K562 (cell line): ENCODE data around the gene ENTPD8.

Source experiments
- ARNT ChIP-seq, 2 experiments: fragments of 450-650 bp; IDR thresholded peaks; 2 replicates each; pipeline ENCODE4 v1.6.1; 2016; ENCODE audit warnings: mild to moderate bottlenecking in 1 of 2
- CC2D1A ChIP-seq: fragments of 450-650 bp; IDR thresholded peaks from 2 replicates; pipeline ENCODE4 v1.6.1; 2017; ENCODE audit warnings: mild to moderate bottlenecking
- CTCFL ChIP-seq: IDR thresholded peaks from 2 replicates; pipeline ENCODE4 v1.6.1; 2011; ENCODE audit warnings: borderline replicate concordance, low read depth, mild to moderate bottlenecking, moderate library complexity, low read length; ENCODE audit not compliant: insufficient read depth, poor library complexity, severe bottlenecking
- CUX1 ChIP-seq: fragments of 200-800 bp; sonication (Bioruptor generic); IDR thresholded peaks from 2 replicates; pipeline ENCODE4 v1.6.1; 2016; ENCODE audit warnings: missing genetic modification characterization, missing compliant biosample characterization
- LEF1 ChIP-seq: fragments of 450-650 bp; IDR thresholded peaks from 2 replicates; pipeline ENCODE4 v1.6.1; 2016; ENCODE audit warnings: mild to moderate bottlenecking
- RAD21 ChIP-seq, 2 experiments: fragments of 250-450 bp in 1 of 2; fragments of 450-650 bp in 1 of 2; sonication (Bioruptor Pico) in 1 of 2; formaldehyde crosslinking in 1 of 2; IDR thresholded peaks in 1 of 2; conservative IDR thresholded peaks in 1 of 2; 2 replicates each; pipeline versions ENCODE4 v1.4.0 to v1.8.0; 2020 to 2022; ENCODE audit warnings: mild to moderate bottlenecking in 2 of 2, moderate library complexity in 1 of 2
- SIN3A ChIP-seq, 2 experiments: fragments of 150-350 bp in 1 of 2; IDR thresholded peaks; 2 replicates each; pipeline ENCODE4 v1.6.1; 2011 to 2016; ENCODE audit warnings: borderline replicate concordance in 2 of 2, low read depth in 2 of 2, low read length in 2 of 2, mild to moderate bottlenecking in 2 of 2, moderate library complexity in 2 of 2; ENCODE audit not compliant: control insufficient read depth in 1 of 2
- SRSF7 ChIP-seq: fragments of 200-400 bp; formaldehyde crosslinking; optimal IDR thresholded peaks from 2 replicates; pipeline ENCODE3; 2017; ENCODE audit warnings: mild to moderate bottlenecking, low read depth, low read length
- ZNF124 ChIP-seq: sonication (generic); formaldehyde crosslinking; IDR thresholded peaks from 2 replicates; pipeline ENCODE4 v1.8.1; 2022; ENCODE audit warnings: missing genetic modification reagents
- ZSCAN32 ChIP-seq: fragments of 450-650 bp; formaldehyde crosslinking; IDR thresholded peaks from 2 replicates; pipeline ENCODE4 v1.4.0; 2020; ENCODE audit warnings: mild to moderate bottlenecking, moderate library complexity

- TF ChIP-seq ZSCAN32 (CRISPR knock-in tag), result no peak
- TF ChIP-seq ARNT (IDR thresholded peaks at IDR 0.05), result no peak
- no peak for TF ChIP-seq CTCFL
- TF ChIP-seq CUX1 (CRISPR knock-in tag), result no peak
- no peak for TF ChIP-seq ZNF124 (CRISPR knock-in tag)
- TF ChIP-seq LEF1, result no peak
- no peak for TF ChIP-seq SIN3A (IDR thresholded peaks at IDR 0.05; ENCODE audit: borderline replicate concordance in 2 of 2, control insufficient read depth in 1 of 2, low read depth in 2 of 2, low read length in 2 of 2)
- no peak for TF ChIP-seq RAD21 (CRISPR knock-in tag; conservative IDR thresholded peaks at IDR 0.05 in 1 of 2, IDR thresholded peaks at IDR 0.05 in 1 of 2)
- no peak for TF ChIP-seq CC2D1A
- no peak for TF ChIP-seq SRSF7
Observed at GRCh38 chr9:137389428-137389746, 51.8 kb downstream of the ENTPD8 start.
